AG04450 (cell line): ENCODE measurements around the gene KIAA1671. TPM values are rescaled to one million over a fixed set of nuclear protein-coding genes. Genes with fewer than 3 reads are reported as not detected.

Experiments
- CTCF ChIA-PET: fragments of 300-600, 350-600 bp; formaldehyde crosslinking; extraction: SDS; loops from one replicate; lab custom pipeline; 2022; ENCODE audit warnings: antibody characterized with exemption, inconsistent platforms; lab: Charles Lee
- POLR2A ChIA-PET: fragments of 350-600 bp; formaldehyde crosslinking; extraction: SDS; loops from one replicate; lab custom pipeline; 2021; ENCODE audit warnings: antibody characterized with exemption, inconsistent platforms; lab: Yijun Ruan, JAX
- DNase-seq: peaks from one replicate; pipeline ENCODE4 v3.0.0-alpha.2; 2011; ENCODE audit warnings: low read depth, low spot score
- H3K27ac ChIP-seq: one replicate; pipeline ENCODE4 v1.5.1; 2012; ENCODE audit warnings: low read depth, low read length, control low read depth
- H3K27me3 ChIP-seq: one replicate; pipeline ENCODE4 v1.6.0; 2012; ENCODE audit warnings: low read length; ENCODE audit not compliant: control insufficient read depth, insufficient read depth
- H3K4me3 ChIP-seq: 2 replicates; pipeline ENCODE4 v1.5.1; 2011; ENCODE audit warnings: mild to moderate bottlenecking, low read depth, low read length, control low read depth
- H3K9me3 ChIP-seq: 2 replicates; pipeline ENCODE4 v1.5.1; 2012; ENCODE audit warnings: low read length; ENCODE audit not compliant: control insufficient read depth, insufficient read depth
- polyA plus RNA-seq: library from polyadenylated mRNA; depleted of rRNA; stranded (reverse); fragments of >200 nt; gene quantifications from 2 replicates; pipeline ENCODE4 v1.2.3, GENCODE V29; 2011
- TF ChIP-seq, protein P1 (sequence below): IDR thresholded peaks from 2 replicates; pipeline ENCODE4 v1.5.1; 2011; ENCODE audit warnings: low read depth, low read length, control low read depth, inconsistent platforms

Gene KIAA1671
- polyA plus RNA-seq, 1 experiment: 0.02 TPM

GRCh38 chr22:25165785-25166184 is 213.3 kb downstream of the KIAA1671 start:
- ChIA-PET POLR2A (no interaction called here), CTCF (no interaction called here)
- H3K4me3 ChIP-seq: no peak overlapping the region
- no peak overlapping the region for H3K27ac ChIP-seq
- H3K27me3 ChIP-seq: no peaks in the 10 kb centered on the region
- TF ChIP-seq, protein P1, sequence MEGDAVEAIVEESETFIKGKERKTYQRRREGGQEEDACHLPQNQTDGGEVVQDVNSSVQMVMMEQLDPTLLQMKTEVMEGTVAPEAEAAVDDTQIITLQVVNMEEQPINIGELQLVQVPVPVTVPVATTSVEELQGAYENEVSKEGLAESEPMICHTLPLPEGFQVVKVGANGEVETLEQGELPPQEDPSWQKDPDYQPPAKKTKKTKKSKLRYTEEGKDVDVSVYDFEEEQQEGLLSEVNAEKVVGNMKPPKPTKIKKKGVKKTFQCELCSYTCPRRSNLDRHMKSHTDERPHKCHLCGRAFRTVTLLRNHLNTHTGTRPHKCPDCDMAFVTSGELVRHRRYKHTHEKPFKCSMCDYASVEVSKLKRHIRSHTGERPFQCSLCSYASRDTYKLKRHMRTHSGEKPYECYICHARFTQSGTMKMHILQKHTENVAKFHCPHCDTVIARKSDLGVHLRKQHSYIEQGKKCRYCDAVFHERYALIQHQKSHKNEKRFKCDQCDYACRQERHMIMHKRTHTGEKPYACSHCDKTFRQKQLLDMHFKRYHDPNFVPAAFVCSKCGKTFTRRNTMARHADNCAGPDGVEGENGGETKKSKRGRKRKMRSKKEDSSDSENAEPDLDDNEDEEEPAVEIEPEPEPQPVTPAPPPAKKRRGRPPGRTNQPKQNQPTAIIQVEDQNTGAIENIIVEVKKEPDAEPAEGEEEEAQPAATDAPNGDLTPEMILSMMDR: no peak
- DNase-seq: no peak
- H3K9me3 ChIP-seq: no peaks in the 10 kb centered on the region

- Histone ChIP-seq H3K27me3 (no peaks in the 10 kb centered on the region), H3K9me3 (no peaks in the 10 kb centered on the region), H3K4me3 (no peak overlapping the region), H3K27ac (no peak overlapping the region)
- ChIA-PET CTCF (interaction anchor here (0.6 kb wide), 1 partner anchor 64 kb away, joined by 3 read pairs; no protein-coding TSS in a partner anchor), POLR2A (no interaction called here)
- TF ChIP-seq, protein P1: no peak
- no peak for DNase-seq
Measured at GRCh38 chr22:25166266-25167040, 213.9 kb downstream of the KIAA1671 start.

- no peak overlapping the region for H3K4me3 ChIP-seq
- no peak overlapping the region for H3K27ac ChIP-seq
- no peak for DNase-seq
- CTCF ChIA-PET: interaction anchor here (0.6 kb wide), 1 partner anchor 64 kb away, joined by 3 read pairs; no protein-coding TSS in a partner anchor
- TF ChIP-seq, protein P1: no peak
- POLR2A ChIA-PET: no interaction called here
- H3K27me3 ChIP-seq: no peaks in the 10 kb centered on the region
- no peaks in the 10 kb centered on the region for H3K9me3 ChIP-seq
Measured at GRCh38 chr22:25167082-25167481, 214.6 kb downstream of the KIAA1671 start.

GRCh38 chr22:25167834-25168601 is 215.5 kb downstream of the KIAA1671 start:
- TF ChIP-seq, protein P1: no peak
- Histone ChIP-seq H3K27ac (no peak overlapping the region), H3K27me3 (no peaks in the 10 kb centered on the region), H3K4me3 (no peak overlapping the region), H3K9me3 (no peaks in the 10 kb centered on the region)
- POLR2A ChIA-PET: no interaction called here
- CTCF ChIA-PET: no interaction called here
- DNase-seq: no peak
